HepG2 (cell line): ENCODE results near the gene DNASE1L2. TPM values are rescaled to one million over a fixed set of nuclear protein-coding genes. Genes with fewer than 3 reads are reported as not detected.

Source experiments
- ATAC-seq: fragments of 200-7000 bp; cut with Tn5 transposase; 3 replicates; pipeline ENCODE4 v1.9.1; 2020; ENCODE audit warnings: mild to moderate bottlenecking, moderate library complexity
- BruUV-seq: library from RNA; stranded (reverse); fragments of 400-500 nt; replicated peaks from 2 replicates; lab custom pipeline; 2021; lab: Mats Ljungman, UMichigan
- CTCF ChIA-PET: fragments of 300-600 bp; formaldehyde crosslinking; extraction: SDS; loops from one replicate; lab custom pipeline; 2021; ENCODE audit warnings: low total read pairs, inconsistent platforms, low intra/inter-chr PET ratio; lab: Yijun Ruan, JAX
- POLR2A ChIA-PET: fragments of 350-600 bp; sonication (Branson Sonifier 250); formaldehyde crosslinking; loops from one replicate; lab custom pipeline; 2020; ENCODE audit warnings: antibody characterized with exemption, inconsistent platforms; lab: Yijun Ruan, JAX
- DNase-seq: peaks from one replicate; pipeline ENCODE4 v3.0.0-alpha.2; 2015; ENCODE audit warnings: low spot score
- FAIRE-seq: peaks from 3 replicates; lab custom pipeline; 2011; peaks lifted over from hg19 to GRCh38; lab: Jason Lieb, UNC
- H2AFZ ChIP-seq: one replicate; pipeline ENCODE4 v1.6.1; 2011; ENCODE audit warnings: low read length, inconsistent platforms
- H3K27ac ChIP-seq: fragments of 300-600 bp; 3 replicates; pipeline ENCODE4 v1.8.0; 2011; ENCODE audit warnings: mixed run types, mild to moderate bottlenecking, mixed read lengths, low read length, inconsistent platforms; ENCODE audit not compliant: insufficient read depth; ENCODE audit errors: extremely low read length
- H3K27me3 ChIP-seq, 2 experiments: fragments of 200-600 bp in 1 of 2; 2 replicates in 1 of 2; 3 replicates in 1 of 2; pipeline versions ENCODE4 v1.6.0 to v1.8.0; 2011; ENCODE audit warnings: low read length in 2 of 2, mild to moderate bottlenecking in 2 of 2, moderate library complexity in 2 of 2, inconsistent platforms in 1 of 2; ENCODE audit not compliant: insufficient read depth in 2 of 2, control insufficient read depth in 1 of 2
- H3K36me3 ChIP-seq, 2 experiments: fragments of 200-600 bp in 1 of 2; replicated peaks in 1 of 2; 2 replicates in 1 of 2; 3 replicates in 1 of 2; pipeline versions ENCODE4 v1.5.1 to v1.8.0; 2011; ENCODE audit warnings: low read length in 2 of 2, inconsistent platforms in 1 of 2; ENCODE audit not compliant: insufficient read depth in 2 of 2, control insufficient read depth in 1 of 2
- H3K4me1 ChIP-seq: 2 replicates; pipeline ENCODE4 v1.5.1; 2012; ENCODE audit warnings: low read length, inconsistent platforms; ENCODE audit not compliant: insufficient read depth
- H3K4me2 ChIP-seq: 2 replicates; pipeline ENCODE4 v1.6.0; 2011; ENCODE audit warnings: low read depth, low read length, inconsistent platforms
- H3K4me3 ChIP-seq, 3 experiments: fragments of 200-600 bp in 1 of 3; sonication (generic), shearing (Covaris generic) in 1 of 3; replicated peaks in 1 of 3; 2 replicates each; pipeline ENCODE4 v1.5.1; 2011 to 2016; ENCODE audit warnings: low read length in 3 of 3, inconsistent platforms in 2 of 3, low read depth in 2 of 3, mild to moderate bottlenecking in 2 of 3, control low read depth in 1 of 3, mixed read lengths in 1 of 3; ENCODE audit not compliant: insufficient read depth in 1 of 3
- H3K79me2 ChIP-seq: one replicate; pipeline ENCODE4 v1.6.1; 2011; ENCODE audit warnings: low read length, inconsistent platforms; ENCODE audit not compliant: insufficient read depth
- H3K9ac ChIP-seq: 2 replicates; pipeline ENCODE4 v1.6.0; 2011; ENCODE audit warnings: mild to moderate bottlenecking, low read depth, low read length, inconsistent platforms; ENCODE audit not compliant: insufficient read depth
- H3K9me3 ChIP-seq: 2 replicates; pipeline ENCODE4 v1.5.1; 2012; ENCODE audit warnings: mild to moderate bottlenecking, low read length
- H4K20me1 ChIP-seq: 2 replicates; pipeline ENCODE4 v1.6.0; 2011; ENCODE audit warnings: inconsistent platforms, mild to moderate bottlenecking, low read length, moderate library complexity; ENCODE audit not compliant: insufficient read depth
- AHR ChIP-seq: IDR thresholded peaks from 2 replicates; pipeline ENCODE4 v1.6.1; 2018; ENCODE audit warnings: missing genetic modification reagents, missing compliant biosample characterization
- ERF ChIP-seq: IDR thresholded peaks from 2 replicates; pipeline ENCODE4 v1.6.1; 2018; ENCODE audit warnings: missing biosample characterization, missing genetic modification reagents
- HMG20B ChIP-seq: conservative IDR thresholded peaks from 2 replicates; pipeline ENCODE4 v1.6.1; 2016; ENCODE audit warnings: missing genetic modification reagents, missing compliant biosample characterization
- HNRNPL ChIP-seq: fragments of 200-400 bp; formaldehyde crosslinking; IDR thresholded peaks from 2 replicates; pipeline ENCODE4 v1.6.1; 2017; ENCODE audit warnings: mild to moderate bottlenecking, low read depth, low read length
- IKZF1 ChIP-seq: fragments of 450-650 bp; IDR thresholded peaks from 2 replicates; pipeline ENCODE4 v1.7.1; 2016
- MAX ChIP-seq: IDR thresholded peaks from 2 replicates; pipeline ENCODE4 v1.6.1; 2012; ENCODE audit warnings: inconsistent platforms
- MLX ChIP-seq: IDR thresholded peaks from 2 replicates; pipeline ENCODE4 v1.6.1; 2016
- PCBP2 ChIP-seq: fragments of 200-400 bp; formaldehyde crosslinking; optimal IDR thresholded peaks from 2 replicates; pipeline ENCODE3; 2018; ENCODE audit warnings: low read length, low read depth; ENCODE audit not compliant: poor library complexity, severe bottlenecking
- RXRA ChIP-seq: sonication (generic); formaldehyde crosslinking; IDR thresholded peaks from 2 replicates; pipeline ENCODE4 v1.5.1; 2020; ENCODE audit warnings: missing genetic modification reagents
- TBX3 ChIP-seq: fragments of 450-650 bp; IDR thresholded peaks from 2 replicates; pipeline ENCODE4 v1.6.1; 2017; ENCODE audit warnings: antibody characterized with exemption, mild to moderate bottlenecking, inconsistent platforms, borderline replicate concordance
- ZNF205 ChIP-seq: IDR thresholded peaks from 2 replicates; pipeline ENCODE4 v1.6.1; 2018; ENCODE audit warnings: missing biosample characterization, missing genetic modification reagents
- ZNF232 ChIP-seq: sonication (generic); formaldehyde crosslinking; IDR thresholded peaks from 2 replicates; pipeline ENCODE4 v1.4.0; 2020; ENCODE audit warnings: missing genetic modification reagents, borderline replicate concordance
- ZNF264 ChIP-seq: sonication (generic); formaldehyde crosslinking; IDR thresholded peaks from 2 replicates; pipeline ENCODE4 v1.4.0; 2020; ENCODE audit warnings: missing genetic modification reagents
- ZNF619 ChIP-seq: sonication (generic); formaldehyde crosslinking; IDR thresholded peaks from 2 replicates; pipeline ENCODE4 v1.4.0; 2020; ENCODE audit warnings: mild to moderate bottlenecking, missing genetic modification reagents
- ZNF720 ChIP-seq: sonication (generic); formaldehyde crosslinking; IDR thresholded peaks from 2 replicates; pipeline ENCODE4 v1.4.0; 2020; ENCODE audit warnings: missing genetic modification reagents
- ZSCAN22 ChIP-seq: sonication (generic); formaldehyde crosslinking; IDR thresholded peaks from 2 replicates; pipeline ENCODE4 v1.4.0; 2020; ENCODE audit warnings: mild to moderate bottlenecking, missing genetic modification reagents
- WGBS: methylation state at CpG from one replicate; pipeline ENCODE4 v1.1.6; 2017; ENCODE audit warnings: low lambda C conversion rate; 5-methylcytosine and 5-hydroxymethylcytosine counted together
- in situ Hi-C: cut with HindIII; loops from 2 replicates; pipeline ENCODE4 v1.10.0; 2017; ENCODE audit warnings: low pct_unique_long_range_greater_than_20kb; ENCODE audit not compliant: extremely low pct_ligation_motif_present
- intact Hi-C: fragments of 100-400 bp; cut with micrococcal nuclease; formaldehyde crosslinking; loops from one replicate; pipeline ENCODE4 v1.10.0; 2022; ENCODE audit not compliant: unreplicated experiment
- polyA plus RNA-seq, 8 experiments: library from polyadenylated mRNA; depleted of rRNA in 3 of 8; stranded (reverse) in 7 of 8; unstranded in 1 of 8; fragments of >200 nt; fragmentation: Illumina TruSeq in 4 of 8; extraction: Trizol in 4 of 8; gene quantifications; 2 replicates each; pipeline versions ENCODE4 v1.2.1 to v1.2.3, GENCODE V29; 2011 to 2016; ENCODE audit warnings: low read depth in 4 of 8, missing spikeins in 1 of 8, mixed read lengths in 1 of 8; ENCODE audit not compliant: insufficient read depth in 1 of 8
- total RNA-seq, 5 experiments: library from RNA; depleted of rRNA; stranded (reverse); fragments of >200 nt; fragmentation: Illumina TruSeq; extraction: Trizol; gene quantifications; 2 replicates each; pipeline ENCODE4 v1.2.3, GENCODE V29; 2016; ENCODE audit warnings: low read depth in 1 of 5
- TF ChIP-seq, protein P1 (sequence below): sonication (generic); formaldehyde crosslinking; IDR thresholded peaks from 2 replicates; pipeline ENCODE4 v1.4.0; 2020; ENCODE audit warnings: missing genetic modification reagents, borderline replicate concordance
- TF ChIP-seq, protein P2 (sequence below): sonication (generic); formaldehyde crosslinking; IDR thresholded peaks from 2 replicates; pipeline ENCODE4 v1.5.0; 2020; ENCODE audit warnings: mild to moderate bottlenecking, missing genetic modification reagents, borderline replicate concordance

DNASE1L2 gene
- total and polyA plus RNA-seq, 2 of the 13 experiments (the other 11 are each of a cell fraction or from before 2014, with no cell fraction given), result 0.44 to 0.50 TPM

- Histone ChIP-seq H4K20me1 (no peaks in the 10 kb centered on the region), H2AFZ (no peak overlapping the region), H3K27ac (peak overlapping the region; percentile 48), H3K79me2 (no peaks in the 10 kb centered on the region), H3K9me3 (no peaks in the 10 kb centered on the region), H3K4me1 (peaks cover 45% of the 10 kb centered on the region), H3K4me2 (peak overlapping the region; percentile 61), H3K27me3 (0 out of 5 replicates have a peak, but pooled peaks cover 0 to 5% of the 10 kb centered on the region in 2 experiments), H3K36me3 (no peaks in the 10 kb centered on the region), H3K9ac (peak overlapping the region; percentile 56), H3K4me3 (peak overlapping the region in 1 of 3 experiments; percentile 45; a peak in 2 of 6 replicates)
- WGBS, result 33% methylated on average over 7 of the region's 24 CpGs
- ATAC-seq (peak; percentile 52), FAIRE-seq (no peak), DNase-seq (peak; percentile 31)
- CTCF ChIA-PET, result no interaction called here
- POLR2A ChIA-PET, result interaction anchor here (0.7 to 3.5 kb wide), 8 partner anchors 15 to 181 kb away, joined by 3 to 29 read pairs (median 3); partner anchors contain the start of genes ECI1, PGP and TRAF7
- intact Hi-C loops, result no loop called here
- in situ Hi-C loops, result no loop called here
- BruUV-seq, result no TSS peak
- TF ChIP-seq PCBP2 (no peak), ZNF619 (CRISPR knock-in tag) (no peak), HMG20B (no peak), TBX3 (no peak), IKZF1 (no peak), RXRA (no peak; the same call in 1 of the 2 replicates), MLX (CRISPR knock-in tag) (no peak), ZNF720 (CRISPR knock-in tag) (no peak), ZNF232 (CRISPR knock-in tag) (no peak), ZNF264 (no peak), ZNF205 (no peak), ZSCAN22 (CRISPR knock-in tag) (no peak), AHR (no peak), MAX (peak; percentile 90), HNRNPL (peak; percentile 29; the same call in 1 of the 2 replicates), ERF (CRISPR knock-in tag) (0 out of 2 replicates have a peak, but pooled peaks have one; percentile 15)
- TF ChIP-seq, protein P1, sequence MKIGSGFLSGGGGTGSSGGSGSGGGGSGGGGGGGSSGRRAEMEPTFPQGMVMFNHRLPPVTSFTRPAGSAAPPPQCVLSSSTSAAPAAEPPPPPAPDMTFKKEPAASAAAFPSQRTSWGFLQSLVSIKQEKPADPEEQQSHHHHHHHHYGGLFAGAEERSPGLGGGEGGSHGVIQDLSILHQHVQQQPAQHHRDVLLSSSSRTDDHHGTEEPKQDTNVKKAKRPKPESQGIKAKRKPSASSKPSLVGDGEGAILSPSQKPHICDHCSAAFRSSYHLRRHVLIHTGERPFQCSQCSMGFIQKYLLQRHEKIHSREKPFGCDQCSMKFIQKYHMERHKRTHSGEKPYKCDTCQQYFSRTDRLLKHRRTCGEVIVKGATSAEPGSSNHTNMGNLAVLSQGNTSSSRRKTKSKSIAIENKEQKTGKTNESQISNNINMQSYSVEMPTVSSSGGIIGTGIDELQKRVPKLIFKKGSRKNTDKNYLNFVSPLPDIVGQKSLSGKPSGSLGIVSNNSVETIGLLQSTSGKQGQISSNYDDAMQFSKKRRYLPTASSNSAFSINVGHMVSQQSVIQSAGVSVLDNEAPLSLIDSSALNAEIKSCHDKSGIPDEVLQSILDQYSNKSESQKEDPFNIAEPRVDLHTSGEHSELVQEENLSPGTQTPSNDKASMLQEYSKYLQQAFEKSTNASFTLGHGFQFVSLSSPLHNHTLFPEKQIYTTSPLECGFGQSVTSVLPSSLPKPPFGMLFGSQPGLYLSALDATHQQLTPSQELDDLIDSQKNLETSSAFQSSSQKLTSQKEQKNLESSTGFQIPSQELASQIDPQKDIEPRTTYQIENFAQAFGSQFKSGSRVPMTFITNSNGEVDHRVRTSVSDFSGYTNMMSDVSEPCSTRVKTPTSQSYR, result no peak; the same call in 1 of the 2 replicates
- TF ChIP-seq, protein P2, sequence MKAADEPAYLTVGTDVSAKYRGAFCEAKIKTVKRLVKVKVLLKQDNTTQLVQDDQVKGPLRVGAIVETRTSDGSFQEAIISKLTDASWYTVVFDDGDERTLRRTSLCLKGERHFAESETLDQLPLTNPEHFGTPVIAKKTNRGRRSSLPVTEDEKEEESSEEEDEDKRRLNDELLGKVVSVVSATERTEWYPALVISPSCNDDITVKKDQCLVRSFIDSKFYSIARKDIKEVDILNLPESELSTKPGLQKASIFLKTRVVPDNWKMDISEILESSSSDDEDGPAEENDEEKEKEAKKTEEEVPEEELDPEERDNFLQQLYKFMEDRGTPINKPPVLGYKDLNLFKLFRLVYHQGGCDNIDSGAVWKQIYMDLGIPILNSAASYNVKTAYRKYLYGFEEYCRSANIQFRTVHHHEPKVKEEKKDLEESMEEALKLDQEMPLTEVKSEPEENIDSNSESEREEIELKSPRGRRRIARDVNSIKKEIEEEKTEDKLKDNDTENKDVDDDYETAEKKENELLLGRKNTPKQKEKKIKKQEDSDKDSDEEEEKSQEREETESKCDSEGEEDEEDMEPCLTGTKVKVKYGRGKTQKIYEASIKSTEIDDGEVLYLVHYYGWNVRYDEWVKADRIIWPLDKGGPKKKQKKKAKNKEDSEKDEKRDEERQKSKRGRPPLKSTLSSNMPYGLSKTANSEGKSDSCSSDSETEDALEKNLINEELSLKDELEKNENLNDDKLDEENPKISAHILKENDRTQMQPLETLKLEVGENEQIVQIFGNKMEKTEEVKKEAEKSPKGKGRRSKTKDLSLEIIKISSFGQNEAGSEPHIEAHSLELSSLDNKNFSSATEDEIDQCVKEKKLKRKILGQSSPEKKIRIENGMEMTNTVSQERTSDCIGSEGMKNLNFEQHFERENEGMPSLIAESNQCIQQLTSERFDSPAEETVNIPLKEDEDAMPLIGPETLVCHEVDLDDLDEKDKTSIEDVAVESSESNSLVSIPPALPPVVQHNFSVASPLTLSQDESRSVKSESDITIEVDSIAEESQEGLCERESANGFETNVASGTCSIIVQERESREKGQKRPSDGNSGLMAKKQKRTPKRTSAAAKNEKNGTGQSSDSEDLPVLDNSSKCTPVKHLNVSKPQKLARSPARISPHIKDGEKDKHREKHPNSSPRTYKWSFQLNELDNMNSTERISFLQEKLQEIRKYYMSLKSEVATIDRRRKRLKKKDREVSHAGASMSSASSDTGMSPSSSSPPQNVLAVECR (CRISPR knock-in tag), result 0 out of 2 replicates have a peak, but pooled peaks have one; percentile 30
These were observed 46.1 kb upstream of the DNASE1L2 start for GRCh38 chr16:2190002-2190658.
